ENCODE data around the gene MMP3. TPM values are rescaled to one million over a fixed set of nuclear protein-coding genes. Genes with fewer than 3 reads are reported as not detected.
A peak's percentile ranks its signal among the peaks of the same experiment; 100 is the strongest.

Gene MMP3
- total RNA-seq, 3 donors from 2014 or later, result not detected

DNA sequence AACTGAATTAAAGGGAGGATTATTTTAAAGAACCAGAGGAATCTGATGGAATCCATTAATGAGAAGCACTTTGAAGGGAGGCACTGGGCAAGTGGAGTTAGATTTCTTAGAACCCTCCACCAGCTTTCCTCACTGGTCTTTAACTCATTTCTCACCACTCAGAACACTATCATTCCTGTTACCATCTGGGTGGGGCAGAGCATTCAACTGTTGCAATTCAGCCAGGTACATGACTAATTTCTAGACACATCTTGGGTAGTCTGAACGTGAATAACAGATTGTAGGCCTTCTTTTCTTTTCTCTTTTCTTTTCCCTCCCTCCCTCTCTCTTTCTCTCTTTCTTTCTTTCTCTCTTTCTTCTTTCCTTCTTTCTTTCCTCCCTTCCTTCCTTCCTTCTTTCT is 29.9 kb downstream of the MMP3 start:
- Mint-ChIP-seq H3K4me3 (no peak overlapping the region), H3K9me3 (peaks cover 5% of the 10 kb centered on the region)
- no peak for ATAC-seq

DNA sequence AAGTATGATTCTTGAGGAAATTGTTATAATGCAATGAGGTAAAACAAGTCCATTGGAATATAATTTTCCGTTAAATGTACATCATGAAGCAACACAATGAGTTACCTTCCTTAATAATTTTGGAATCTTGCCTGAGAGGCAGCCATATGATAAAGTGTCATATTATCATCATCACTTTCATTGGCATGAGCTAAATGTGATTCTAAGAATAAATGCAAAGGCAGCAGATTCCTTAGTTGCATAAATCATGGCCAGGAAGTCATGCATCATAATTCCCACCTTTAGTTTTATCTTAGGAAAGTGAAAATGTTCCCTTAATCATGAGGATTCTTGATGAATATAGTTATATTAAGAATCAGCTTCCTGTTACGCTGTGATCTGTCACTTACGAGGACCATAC is 31.2 kb downstream of the MMP3 start:
- H3K4me1 Mint-ChIP-seq (ENCODE audit: low read depth), result no peaks in the 10 kb centered on the region
- H3K9me3 Mint-ChIP-seq, result peaks cover 5% of the 10 kb centered on the region
- DNase-seq, result no peak
- no peak overlapping the region for H3K4me3 Mint-ChIP-seq
- H3K36me3 Mint-ChIP-seq (ENCODE audit: insufficient read depth), result no peaks in the 10 kb centered on the region
- H3K27me3 Mint-ChIP-seq (ENCODE audit: low read depth), result peaks cover 6% of the 10 kb centered on the region
- ATAC-seq, result no peak

More for the DNA sequence above, 29.9 kb downstream of the MMP3 start:
- H3K4me1 Mint-ChIP-seq (ENCODE audit: low read depth), result no peaks in the 10 kb centered on the region
- DNase-seq, result no peak
- H3K27me3 Mint-ChIP-seq (ENCODE audit: low read depth), result peaks cover 6% of the 10 kb centered on the region
- H3K36me3 Mint-ChIP-seq (ENCODE audit: insufficient read depth), result no peaks in the 10 kb centered on the region

DNA sequence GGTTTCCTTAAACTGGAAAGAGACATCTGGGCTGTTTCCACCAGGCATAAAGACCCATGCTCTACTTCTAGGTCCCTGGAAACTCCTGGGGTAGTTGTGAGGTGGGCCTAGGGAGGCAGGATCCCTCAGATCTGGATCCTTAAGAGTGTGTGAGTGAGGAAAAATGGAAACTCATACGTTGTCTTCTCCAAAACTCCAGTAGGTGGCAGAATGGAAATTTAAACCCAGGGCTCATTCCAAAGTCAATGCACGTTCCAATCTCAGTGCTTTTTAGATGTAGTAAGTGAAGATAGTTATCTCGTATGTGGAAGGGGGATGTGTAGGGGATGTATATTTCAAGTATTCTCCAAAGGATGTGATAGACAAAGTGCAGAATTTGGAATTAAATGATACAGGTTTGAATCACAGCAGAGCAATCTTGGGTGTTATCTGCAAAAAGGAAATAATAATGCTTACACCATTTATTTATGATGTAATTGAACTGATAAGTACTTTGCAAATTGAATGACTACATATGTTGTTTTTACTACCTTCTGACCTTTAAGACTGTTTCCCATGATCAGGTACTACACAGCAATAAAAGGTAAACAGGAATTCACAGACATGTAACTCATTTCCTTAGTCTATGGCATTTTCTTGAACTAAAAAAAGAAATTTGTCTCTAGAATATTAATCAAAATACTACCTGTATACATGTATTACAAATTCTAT is 32.3 kb downstream of the MMP3 start:
- ATAC-seq (no peak), DNase-seq (no peak)
- Mint-ChIP-seq H3K4me1 (ENCODE audit: low read depth) (no peaks in the 10 kb centered on the region), H3K4me3 (no peak overlapping the region), H3K9me3 (no peaks in the 10 kb centered on the region), H3K36me3 (ENCODE audit: insufficient read depth) (no peaks in the 10 kb centered on the region), H3K27me3 (ENCODE audit: low read depth) (peaks cover 8% of the 10 kb centered on the region)

DNA sequence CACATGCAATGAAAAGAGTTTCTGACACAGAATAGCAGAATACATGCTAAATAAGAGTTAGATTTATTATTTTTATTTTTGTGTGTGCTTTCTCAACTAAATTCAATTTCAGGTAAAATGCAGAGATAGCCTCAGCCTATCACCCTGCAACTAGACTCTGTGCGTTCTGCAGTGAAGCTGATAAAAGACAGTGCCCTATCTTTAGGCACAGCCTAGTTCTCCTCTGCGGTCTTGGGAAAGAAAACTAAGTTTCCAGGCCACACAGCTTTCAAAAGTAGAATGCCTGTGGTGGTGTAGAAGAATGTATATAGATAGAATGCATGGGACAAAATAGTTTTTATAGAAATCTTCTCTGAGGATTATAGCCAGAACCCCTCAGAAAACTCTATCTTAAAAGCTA is 33.4 kb downstream of the MMP3 start:
- Mint-ChIP-seq H3K9me3 (no peaks in the 10 kb centered on the region), H3K27me3 (ENCODE audit: low read depth) (peaks cover 8% of the 10 kb centered on the region)
- ATAC-seq, result no peak

DNA sequence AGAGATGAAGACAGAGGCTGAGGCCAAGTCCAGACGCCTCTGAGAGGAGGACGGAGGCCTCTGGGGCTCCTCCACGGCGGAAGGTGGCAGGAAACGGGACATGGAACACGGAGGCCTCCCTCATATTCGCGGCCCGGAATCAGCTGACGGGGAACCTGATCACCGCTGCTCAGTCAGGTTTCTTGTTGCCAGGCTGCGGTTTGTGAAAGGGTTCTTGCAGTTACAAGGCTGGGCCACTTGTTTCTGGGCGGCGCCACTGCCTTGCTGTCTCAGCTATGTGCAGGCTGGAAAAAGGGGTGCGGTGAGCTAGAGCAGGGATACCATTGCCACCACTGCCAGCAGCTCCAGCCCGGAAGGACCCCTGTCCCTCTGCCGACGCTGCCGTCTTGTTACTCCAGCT is 35.5 kb downstream of the MMP3 start:
- ATAC-seq, result no peak
- no peak for DNase-seq
- Mint-ChIP-seq H3K9me3 (no peaks in the 10 kb centered on the region), H3K4me1 (ENCODE audit: low read depth) (no peaks in the 10 kb centered on the region), H3K27me3 (ENCODE audit: low read depth) (peaks cover 15% of the 10 kb centered on the region), H3K36me3 (ENCODE audit: insufficient read depth) (no peaks in the 10 kb centered on the region), H3K4me3 (no peak overlapping the region)

More for the DNA sequence above, 33.4 kb downstream of the MMP3 start:
- Mint-ChIP-seq H3K36me3 (ENCODE audit: insufficient read depth) (no peaks in the 10 kb centered on the region), H3K4me1 (ENCODE audit: low read depth) (no peaks in the 10 kb centered on the region), H3K4me3 (no peak overlapping the region)
- no peak for DNase-seq

DNA sequence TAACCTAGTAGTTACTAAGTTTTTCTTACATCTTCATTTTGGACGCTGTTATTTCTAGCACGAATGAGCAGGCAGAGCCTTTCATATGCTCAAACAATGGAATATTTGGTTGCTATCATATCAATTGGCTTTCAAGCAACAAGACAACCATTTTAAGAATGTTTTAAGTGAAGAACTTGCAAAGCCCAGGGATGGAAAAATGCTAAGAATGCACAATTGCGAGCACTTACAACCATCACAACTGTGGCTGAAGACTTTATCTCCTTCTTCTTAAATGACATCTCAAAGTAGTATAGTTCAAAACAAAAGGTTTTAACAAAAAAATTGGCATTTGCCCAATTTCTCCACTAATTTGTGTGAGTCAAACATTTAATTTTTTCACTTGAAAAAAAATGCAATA is 37.1 kb downstream of the MMP3 start:
- H3K4me1 Mint-ChIP-seq (ENCODE audit: low read depth), result no peaks in the 10 kb centered on the region
- DNase-seq (no peak), ATAC-seq (no peak)
- no peak overlapping the region for H3K4me3 Mint-ChIP-seq
- peaks cover 19% of the 10 kb centered on the region for H3K27me3 Mint-ChIP-seq (ENCODE audit: low read depth)
- H3K9me3 Mint-ChIP-seq, result no peaks in the 10 kb centered on the region
- H3K36me3 Mint-ChIP-seq (ENCODE audit: insufficient read depth), result no peaks in the 10 kb centered on the region

DNA sequence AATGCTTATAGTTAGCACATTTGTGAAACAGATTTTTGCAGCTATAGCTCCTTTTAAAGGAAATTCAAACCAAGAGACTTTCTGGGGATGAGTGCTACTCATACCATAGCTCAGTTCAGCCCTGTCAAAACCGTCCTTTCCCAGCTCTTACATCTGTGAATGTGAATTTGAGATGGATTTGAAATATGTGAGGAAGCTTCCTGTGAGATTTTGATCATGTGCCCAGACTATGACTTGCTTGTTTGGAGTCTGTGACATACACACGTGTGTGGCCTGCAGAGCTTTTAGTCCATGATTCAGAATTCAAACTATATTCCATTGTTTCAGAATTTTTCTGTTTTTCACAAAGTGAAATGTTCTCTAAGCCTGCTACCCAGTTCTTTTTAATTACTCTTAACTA is 41.1 kb downstream of the MMP3 start:
- peaks cover 13% of the 10 kb centered on the region for H3K27me3 Mint-ChIP-seq (ENCODE audit: low read depth)
- H3K4me1 Mint-ChIP-seq (ENCODE audit: low read depth), result no peaks in the 10 kb centered on the region
- DNase-seq (no peak), ATAC-seq (no peak)
- no peaks in the 10 kb centered on the region for H3K36me3 Mint-ChIP-seq (ENCODE audit: insufficient read depth)
- no peak overlapping the region for H3K4me3 Mint-ChIP-seq
- H3K9me3 Mint-ChIP-seq, result no peaks in the 10 kb centered on the region

DNA sequence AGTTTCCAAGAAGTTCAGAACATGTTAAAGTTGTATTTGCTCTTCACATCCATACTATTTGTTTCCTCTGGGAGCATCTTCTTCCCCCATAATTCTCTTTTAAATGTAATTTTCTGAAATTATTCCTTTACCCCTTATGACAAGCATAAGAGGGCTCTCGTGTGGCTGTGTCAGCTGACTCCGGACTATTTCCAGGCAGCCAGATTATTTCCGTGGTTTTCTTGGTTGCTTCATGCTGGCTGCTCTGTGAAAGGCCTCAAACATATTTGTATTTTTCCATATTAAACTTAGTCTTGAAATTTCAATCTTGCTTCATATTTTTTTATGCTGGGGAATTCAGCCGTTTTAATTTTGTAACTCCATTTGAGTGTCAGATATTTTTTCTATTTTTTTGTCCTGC is 42.6 kb downstream of the MMP3 start:
- Mint-ChIP-seq H3K36me3 (ENCODE audit: insufficient read depth) (no peaks in the 10 kb centered on the region), H3K27me3 (ENCODE audit: low read depth) (peaks cover 11% of the 10 kb centered on the region), H3K4me1 (ENCODE audit: low read depth) (no peaks in the 10 kb centered on the region), H3K9me3 (no peaks in the 10 kb centered on the region), H3K4me3 (no peak overlapping the region)
- no peak for ATAC-seq
- DNase-seq, result no peak

DNA sequence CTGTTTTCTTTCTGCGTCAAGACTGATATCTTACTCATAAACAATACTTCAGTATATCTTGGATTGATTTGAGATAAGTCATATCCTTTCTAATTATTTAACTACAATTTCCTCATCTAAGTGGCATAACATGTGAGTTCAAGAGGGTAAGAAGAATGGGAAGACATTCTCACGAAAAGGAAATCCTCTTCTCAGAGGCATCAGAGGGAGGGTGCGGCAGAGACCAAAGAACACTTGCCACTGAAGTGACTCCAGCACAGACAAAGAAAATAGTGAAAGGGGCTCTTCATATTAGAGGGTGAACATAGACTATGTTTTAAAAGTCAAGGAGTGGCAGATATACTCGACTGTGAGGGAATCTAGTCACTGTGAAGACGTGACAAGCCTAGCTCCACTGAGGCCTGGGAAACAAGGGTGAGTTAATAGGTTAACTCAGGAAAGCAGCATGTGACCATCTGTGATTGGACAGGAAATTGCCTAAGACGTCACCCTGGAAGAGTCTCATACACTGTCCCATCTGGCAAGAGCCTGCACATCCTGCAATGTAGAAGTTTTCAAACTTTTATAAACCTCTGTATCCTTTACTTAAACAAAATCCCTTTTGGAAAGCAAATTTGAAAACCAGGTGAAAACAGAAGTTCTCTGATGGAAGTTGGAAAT is 43.6 kb downstream of the MMP3 start:
- no peaks in the 10 kb centered on the region for H3K9me3 Mint-ChIP-seq
- no peak overlapping the region for H3K4me3 Mint-ChIP-seq
- no peaks in the 10 kb centered on the region for H3K36me3 Mint-ChIP-seq (ENCODE audit: insufficient read depth)
- DNase-seq (no peak), ATAC-seq (no peak)
- H3K27me3 Mint-ChIP-seq (ENCODE audit: low read depth), result peaks cover 11% of the 10 kb centered on the region
- no peaks in the 10 kb centered on the region for H3K4me1 Mint-ChIP-seq (ENCODE audit: low read depth)

DNA sequence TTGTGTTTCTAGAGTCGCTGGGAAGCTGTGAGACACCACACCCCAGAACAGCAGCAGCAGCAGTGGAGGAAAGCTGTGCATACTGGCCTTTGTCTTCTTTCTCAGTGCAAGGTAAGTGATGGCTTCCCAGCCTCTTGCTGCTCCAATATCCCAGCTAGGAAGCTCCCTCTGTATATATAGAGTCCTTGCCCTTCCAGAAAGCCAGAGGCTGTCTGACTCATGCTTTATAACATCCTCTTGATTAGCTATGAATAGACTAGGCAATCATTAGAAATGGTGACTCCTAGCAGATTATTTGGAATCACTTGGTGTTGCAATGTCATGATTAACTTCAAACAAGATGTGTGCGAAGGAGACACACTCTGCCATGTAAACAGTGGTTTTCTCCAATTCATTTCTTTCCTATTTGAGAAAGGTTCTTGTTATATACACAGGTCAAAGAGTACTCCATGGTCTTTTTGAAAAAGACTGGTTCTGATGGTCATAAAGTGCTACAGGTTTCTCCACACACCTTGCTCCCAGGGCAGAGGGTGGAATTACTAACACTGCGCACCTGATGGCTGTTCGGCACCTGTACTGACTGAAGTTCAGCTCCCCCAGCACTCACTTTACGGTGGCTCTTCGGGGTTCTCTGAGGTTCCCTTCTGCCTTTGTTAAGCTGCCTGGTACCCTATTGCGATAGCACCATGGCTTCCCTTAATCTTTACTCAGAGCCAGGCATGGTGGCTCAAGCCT is 45.2 kb downstream of the MMP3 start, which contains the start of gene MMP1:
MMP1 (minus strand) TSS at position 149 of the 735 bp plus-strand sequence; CDS start at position 81, 68 bp downstream.
- ATAC-seq (no peak), DNase-seq (no peak)
- Mint-ChIP-seq H3K27me3 (ENCODE audit: low read depth) (peaks cover 4% of the 10 kb centered on the region), H3K4me3 (no peak within 1 kb of the TSS), H3K9me3 (no peaks in the 10 kb centered on the region), H3K36me3 (ENCODE audit: insufficient read depth) (no peaks in the 10 kb centered on the region), H3K4me1 (ENCODE audit: low read depth) (no peaks in the 10 kb centered on the region)

DNA sequence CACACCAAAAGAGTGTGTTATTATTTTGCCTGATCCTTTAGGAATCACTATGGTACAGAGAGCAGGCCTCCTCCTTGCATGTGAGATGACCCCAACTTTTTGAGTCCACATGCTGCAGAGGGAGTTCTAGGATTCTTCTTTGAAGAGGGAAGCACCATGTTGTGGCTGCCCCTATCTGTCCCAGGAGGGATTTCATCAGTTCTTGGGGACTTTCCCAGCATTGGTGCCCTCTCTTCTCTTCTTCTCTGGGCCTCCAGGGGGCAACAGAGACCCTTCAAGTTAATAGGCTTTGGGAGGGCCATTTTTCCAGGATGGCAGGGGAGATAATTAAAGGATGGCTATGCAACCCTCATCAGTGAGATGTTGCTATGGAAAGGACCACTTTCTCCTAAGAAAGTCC is 49.0 kb downstream of the MMP3 start:
- no peaks in the 10 kb centered on the region for H3K36me3 Mint-ChIP-seq (ENCODE audit: insufficient read depth)
- H3K27me3 Mint-ChIP-seq (ENCODE audit: low read depth), result no peaks in the 10 kb centered on the region
- no peak for DNase-seq
- no peaks in the 10 kb centered on the region for H3K4me1 Mint-ChIP-seq (ENCODE audit: low read depth)
- no peak overlapping the region for H3K4me3 Mint-ChIP-seq
- no peaks in the 10 kb centered on the region for H3K9me3 Mint-ChIP-seq
- peak; percentile 43 to 70 for ATAC-seq

DNA sequence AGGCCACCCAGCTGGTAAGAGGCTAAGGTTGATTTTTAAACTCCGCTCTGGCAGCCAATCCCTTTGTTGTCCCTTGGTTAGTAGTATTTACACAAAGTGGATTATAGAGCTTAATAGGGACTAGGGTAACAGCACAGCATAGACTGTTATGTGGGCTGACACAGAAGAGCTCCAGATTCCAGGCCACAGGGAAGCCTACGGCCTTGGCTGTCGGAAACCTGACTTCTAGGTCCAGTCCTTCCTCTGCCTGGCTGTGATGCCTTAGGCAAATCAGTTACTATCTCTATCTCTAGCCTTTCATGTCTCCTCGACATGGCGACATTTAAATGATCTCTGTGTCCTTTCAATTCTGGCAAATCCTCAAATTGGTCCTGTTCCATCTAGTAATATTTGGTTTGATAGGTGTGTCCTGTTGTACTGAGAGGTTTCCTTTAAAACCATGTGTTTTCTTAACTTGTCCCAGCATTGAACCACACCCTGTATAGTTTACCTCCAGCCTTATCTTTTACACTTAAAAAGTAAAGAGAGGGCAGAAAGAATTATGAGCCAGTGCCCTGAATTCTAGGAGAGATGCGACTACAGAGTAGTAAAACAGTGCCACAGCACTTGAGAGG is 49.6 kb downstream of the MMP3 start:
- H3K27me3 Mint-ChIP-seq (ENCODE audit: low read depth), result no peaks in the 10 kb centered on the region
- DNase-seq, result no peak
- H3K4me3 Mint-ChIP-seq, result no peak overlapping the region
- H3K4me1 Mint-ChIP-seq (ENCODE audit: low read depth), result no peaks in the 10 kb centered on the region
- no peak for ATAC-seq
- no peaks in the 10 kb centered on the region for H3K36me3 Mint-ChIP-seq (ENCODE audit: insufficient read depth)
- no peaks in the 10 kb centered on the region for H3K9me3 Mint-ChIP-seq

DNA sequence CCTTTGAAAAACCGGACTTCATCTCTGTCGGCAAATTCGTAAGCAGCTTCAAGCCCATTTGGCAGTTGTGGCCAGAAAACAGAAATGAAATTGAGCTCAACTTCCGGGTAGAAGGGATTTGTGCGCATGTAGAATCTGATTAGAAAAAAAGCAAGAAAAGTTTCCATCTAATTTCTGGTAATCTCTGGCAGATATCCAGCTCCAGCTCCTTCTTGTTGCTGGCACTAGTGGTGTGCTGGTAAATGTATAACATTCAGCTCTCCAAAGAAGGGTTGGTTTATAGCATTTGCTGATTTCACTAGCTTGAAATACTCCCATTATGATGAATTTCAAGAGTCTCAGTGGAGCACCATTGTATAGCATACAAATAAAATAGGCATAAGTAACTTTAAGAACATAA is 50.8 kb downstream of the MMP3 start:
- Mint-ChIP-seq H3K36me3 (ENCODE audit: insufficient read depth) (no peaks in the 10 kb centered on the region), H3K4me1 (ENCODE audit: low read depth) (no peaks in the 10 kb centered on the region), H3K9me3 (no peaks in the 10 kb centered on the region), H3K27me3 (ENCODE audit: low read depth) (no peaks in the 10 kb centered on the region), H3K4me3 (no peak overlapping the region)
- no peak for DNase-seq
- ATAC-seq, result no peak

DNA sequence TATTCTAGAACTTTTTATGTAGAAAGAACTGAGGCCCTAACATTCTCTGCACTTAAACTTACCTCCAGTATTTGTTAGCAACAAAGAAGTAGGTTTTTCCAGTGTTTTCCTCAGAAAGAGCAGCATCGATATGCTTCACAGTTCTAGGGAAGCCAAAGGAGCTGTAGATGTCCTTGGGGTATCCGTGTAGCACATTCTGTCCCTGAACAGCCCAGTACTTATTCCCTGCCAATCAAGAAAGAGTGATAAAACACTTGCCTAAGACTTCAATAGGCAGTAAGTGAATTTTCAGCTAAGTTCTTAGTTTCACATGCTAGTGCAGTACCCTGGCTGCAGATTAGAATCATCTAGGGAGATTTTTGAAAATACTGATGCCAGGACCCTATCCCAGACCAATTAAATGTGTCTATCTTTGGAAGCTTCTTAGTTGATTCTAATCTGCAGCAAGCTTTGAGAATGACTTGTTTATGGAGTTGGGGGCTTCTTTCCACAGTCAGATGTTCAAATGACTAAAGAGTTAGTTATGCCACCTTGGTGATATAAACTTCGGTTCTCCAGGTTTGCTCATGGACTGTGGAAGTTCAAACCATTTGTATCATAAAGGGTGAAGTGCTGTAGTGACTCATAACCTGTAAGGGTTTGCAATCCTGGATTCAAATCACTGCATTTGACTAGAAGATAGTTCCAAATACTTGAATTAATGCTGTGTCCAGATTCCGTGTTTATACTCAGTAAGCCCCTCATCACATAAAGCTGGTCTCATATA is 52.0 kb downstream of the MMP3 start:
- Mint-ChIP-seq H3K27me3 (ENCODE audit: low read depth) (no peaks in the 10 kb centered on the region), H3K4me1 (ENCODE audit: low read depth) (no peaks in the 10 kb centered on the region), H3K9me3 (no peaks in the 10 kb centered on the region), H3K36me3 (ENCODE audit: insufficient read depth) (no peaks in the 10 kb centered on the region), H3K4me3 (no peak overlapping the region)
- DNase-seq (no peak), ATAC-seq (no peak)

Data from activated T-cell treated with anti-CD3 and anti-CD28 coated beads, Interleukin-2, amount 50 U/mL, for 4 hours (primary cell).